BJ (cell line): ENCODE results near the gene HTRA3. TPM values are rescaled to one million over a fixed set of nuclear protein-coding genes. Genes with fewer than 3 reads are reported as not detected.

Experiments used
- CTCF ChIA-PET: fragments of 350-600 bp; formaldehyde crosslinking; extraction: SDS; loops from one replicate; lab custom pipeline; 2021; ENCODE audit warnings: antibody characterized with exemption, inconsistent platforms; lab: Yijun Ruan, JAX
- POLR2A ChIA-PET: fragments of 300-600 bp; sonication (Branson Sonifier 250); formaldehyde crosslinking; extraction: SDS; loops from one replicate; lab custom pipeline; 2021; ENCODE audit warnings: antibody characterized with exemption; lab: Charles Lee
- DNase-seq: peaks from one replicate; pipeline ENCODE4 v3.0.0-alpha.2; 2011; ENCODE audit warnings: low read depth
- H3K27me3 ChIP-seq: 2 replicates; pipeline ENCODE4 v1.6.0; 2011; ENCODE audit warnings: low read length; ENCODE audit not compliant: control insufficient read depth, insufficient read depth
- H3K36me3 ChIP-seq: 2 replicates; pipeline ENCODE4 v1.5.1; 2011; ENCODE audit warnings: low read length; ENCODE audit not compliant: control insufficient read depth, insufficient read depth
- H3K4me3 ChIP-seq: 2 replicates; pipeline ENCODE4 v1.5.1; 2011; ENCODE audit warnings: low read depth, mild to moderate bottlenecking, control low read depth, low read length
- CTCF ChIP-seq: IDR thresholded peaks from 2 replicates; pipeline ENCODE4 v1.5.1; 2011; ENCODE audit warnings: low read depth, mild to moderate bottlenecking, control low read depth, inconsistent platforms, low read length, moderate library complexity; ENCODE audit not compliant: insufficient read depth
- polyA plus RNA-seq: library from polyadenylated mRNA; depleted of rRNA; stranded (reverse); fragments of >200 nt; gene quantifications from 2 replicates; pipeline ENCODE4 v1.2.3, GENCODE V29; 2011

Gene HTRA3
- polyA plus RNA-seq, 1 experiment = 5.7 TPM

DNA sequence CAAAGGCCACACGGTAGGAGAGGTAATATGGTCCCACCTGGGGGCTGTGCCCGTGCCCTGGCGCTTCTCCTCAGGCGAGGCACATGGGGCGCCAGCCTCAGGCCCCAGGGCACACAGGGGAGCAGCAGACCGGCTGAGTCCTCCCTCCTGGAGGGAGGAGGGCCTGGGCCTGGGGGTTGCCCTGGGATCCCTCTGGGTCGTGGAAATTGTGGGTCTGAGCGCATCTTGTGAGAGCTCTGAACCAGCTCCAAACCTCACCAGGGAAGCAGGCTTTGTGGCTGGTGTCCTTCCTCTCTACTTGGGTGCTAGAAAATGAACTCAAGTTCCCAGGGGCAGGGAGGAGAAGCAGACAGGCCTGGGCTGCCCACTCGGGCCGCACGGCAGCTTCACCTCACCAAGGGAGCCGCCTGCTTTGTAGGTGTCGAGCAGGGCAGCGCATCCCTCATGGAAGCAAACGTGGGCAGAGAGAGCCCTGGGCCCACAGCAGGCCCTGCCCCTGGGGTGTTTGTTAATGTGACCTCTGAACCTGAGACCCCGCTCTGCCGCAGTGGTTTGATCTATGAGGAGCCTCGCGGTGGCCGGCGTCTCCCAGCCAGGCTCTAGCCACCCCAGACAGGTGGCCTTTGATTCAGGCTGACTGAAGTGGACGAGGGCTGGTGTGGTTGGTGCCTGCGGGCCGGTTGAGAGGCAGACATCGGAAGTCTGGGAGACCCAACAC is 10.8 kb downstream of the HTRA3 start:
- TF ChIP-seq CTCF = no peak
- Histone ChIP-seq H3K36me3 (no peaks in the 10 kb centered on the region), H3K4me3 (no peak overlapping the region), H3K27me3 (no peaks in the 10 kb centered on the region)
- ChIA-PET POLR2A (no interaction called here), CTCF (no interaction called here)
- no peak for DNase-seq

DNA sequence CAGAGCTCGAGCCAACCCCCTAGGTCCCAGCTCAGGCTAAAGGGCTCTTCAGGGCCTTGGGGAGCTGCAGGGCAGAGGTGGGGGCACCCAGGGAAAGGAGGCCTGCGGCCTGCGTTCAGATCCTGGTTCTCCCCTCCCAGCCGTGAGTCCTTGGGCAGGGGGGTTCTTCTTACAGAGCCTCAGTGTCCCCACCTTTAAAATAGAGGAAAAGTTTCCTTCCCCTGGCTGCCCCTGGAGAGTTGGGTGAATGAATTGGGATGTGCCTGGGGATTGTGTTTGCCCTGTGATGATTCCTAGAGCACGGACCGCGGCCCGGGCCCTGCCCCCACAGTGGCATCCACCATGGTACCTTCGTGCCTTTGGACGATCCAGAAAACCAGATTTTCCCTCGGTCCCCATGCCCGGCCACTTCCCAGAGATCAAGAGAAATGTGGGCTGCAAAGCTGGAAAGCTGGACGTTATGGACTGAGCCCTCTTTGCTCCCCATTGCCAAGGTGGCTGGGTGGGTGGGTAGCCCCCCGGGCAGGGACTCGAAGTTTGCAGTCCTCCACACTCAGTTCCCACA is 11.4 kb downstream of the HTRA3 start:
- no peak for TF ChIP-seq CTCF
- POLR2A ChIA-PET = no interaction called here
- Histone ChIP-seq H3K36me3 (no peaks in the 10 kb centered on the region), H3K4me3 (no peak overlapping the region), H3K27me3 (no peaks in the 10 kb centered on the region)
- no peak for DNase-seq
- CTCF ChIA-PET = interaction anchor here (1.0 kb wide), 1 partner anchor 113 kb away, joined by 3 read pairs; no protein-coding TSS in a partner anchor

DNA sequence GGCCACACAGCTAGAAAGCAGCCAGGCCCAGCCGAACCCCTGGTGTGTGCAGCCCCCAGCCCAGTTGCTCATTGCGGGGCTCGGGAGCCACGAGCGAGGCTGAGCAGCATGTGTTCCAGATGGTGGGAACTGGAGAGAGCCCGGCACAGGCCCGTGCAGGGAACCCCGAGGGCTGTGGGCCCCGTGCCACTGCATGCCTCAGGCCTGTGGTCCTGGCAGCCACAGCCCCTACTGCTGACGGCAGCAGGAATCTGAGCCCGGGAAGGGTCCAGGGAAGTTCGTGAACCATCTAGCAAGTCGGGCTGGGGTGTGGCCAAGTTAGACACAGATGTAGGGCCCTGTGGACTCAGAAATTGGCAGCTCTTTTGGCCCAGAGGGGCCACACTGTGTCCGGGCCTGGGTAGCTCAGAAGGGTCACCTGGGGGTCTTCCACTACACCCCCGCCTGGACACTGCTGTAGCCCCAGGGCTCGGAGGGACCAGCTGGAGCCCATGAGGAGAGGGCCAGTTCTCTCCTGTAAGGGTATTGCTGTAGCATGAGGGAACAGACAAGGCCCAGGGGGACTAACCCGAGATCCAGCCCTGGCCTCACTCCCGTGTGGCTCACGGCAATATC is 12.1 kb downstream of the HTRA3 start:
- TF ChIP-seq CTCF = no peak
- H3K36me3 ChIP-seq = no peaks in the 10 kb centered on the region
- H3K27me3 ChIP-seq = no peaks in the 10 kb centered on the region
- ChIA-PET CTCF (interaction anchor here (0.9 to 1.5 kb wide), 3 partner anchors 25 to 121 kb away, joined by 3 read pairs; no protein-coding TSS in a partner anchor), POLR2A (no interaction called here)
- DNase-seq = peak; percentile 64
- no peak overlapping the region for H3K4me3 ChIP-seq

GRCh38 chr4:8282134-8282641 is 12.6 kb downstream of the HTRA3 start:
- Histone ChIP-seq H3K36me3 (no peaks in the 10 kb centered on the region), H3K4me3 (no peak overlapping the region), H3K27me3 (no peaks in the 10 kb centered on the region)
- POLR2A ChIA-PET = no interaction called here
- no peak for TF ChIP-seq CTCF
- DNase-seq = no peak
- CTCF ChIA-PET = interaction anchor here (0.6 to 1.5 kb wide), 3 partner anchors 24 to 120 kb away, joined by 3 read pairs; no protein-coding TSS in a partner anchor

DNA sequence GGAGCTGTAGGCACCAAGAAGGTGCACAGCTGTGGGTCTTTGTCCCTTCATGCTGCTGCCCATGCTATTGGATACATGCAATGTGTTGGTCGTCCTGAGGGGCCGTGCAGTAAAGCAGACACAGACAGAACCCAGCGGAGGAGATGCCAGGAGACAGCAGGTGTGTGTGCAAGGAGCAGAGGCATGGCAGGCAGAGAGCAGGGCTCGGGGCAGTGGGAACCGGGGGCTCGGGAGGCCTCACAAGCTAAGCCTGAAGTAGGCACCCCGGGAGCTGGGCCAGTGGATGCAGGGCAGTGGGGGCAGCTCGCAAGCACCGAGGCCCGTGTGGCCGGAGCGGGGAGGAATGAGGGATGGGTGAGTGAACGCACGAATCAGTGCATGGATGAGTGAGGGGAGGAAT is 13.2 kb downstream of the HTRA3 start:
- no peak for TF ChIP-seq CTCF
- no peak for DNase-seq
- ChIA-PET CTCF (interaction anchor here (0.6 to 1.5 kb wide), 2 partner anchors 109 to 120 kb away, joined by 3 read pairs; no protein-coding TSS in a partner anchor), POLR2A (no interaction called here)
- no peaks in the 10 kb centered on the region for H3K27me3 ChIP-seq
- H3K4me3 ChIP-seq = no peak overlapping the region
- no peaks in the 10 kb centered on the region for H3K36me3 ChIP-seq
